Measurements from ENCODE around the gene GRM1.

The GRM1 gene

DNA sequence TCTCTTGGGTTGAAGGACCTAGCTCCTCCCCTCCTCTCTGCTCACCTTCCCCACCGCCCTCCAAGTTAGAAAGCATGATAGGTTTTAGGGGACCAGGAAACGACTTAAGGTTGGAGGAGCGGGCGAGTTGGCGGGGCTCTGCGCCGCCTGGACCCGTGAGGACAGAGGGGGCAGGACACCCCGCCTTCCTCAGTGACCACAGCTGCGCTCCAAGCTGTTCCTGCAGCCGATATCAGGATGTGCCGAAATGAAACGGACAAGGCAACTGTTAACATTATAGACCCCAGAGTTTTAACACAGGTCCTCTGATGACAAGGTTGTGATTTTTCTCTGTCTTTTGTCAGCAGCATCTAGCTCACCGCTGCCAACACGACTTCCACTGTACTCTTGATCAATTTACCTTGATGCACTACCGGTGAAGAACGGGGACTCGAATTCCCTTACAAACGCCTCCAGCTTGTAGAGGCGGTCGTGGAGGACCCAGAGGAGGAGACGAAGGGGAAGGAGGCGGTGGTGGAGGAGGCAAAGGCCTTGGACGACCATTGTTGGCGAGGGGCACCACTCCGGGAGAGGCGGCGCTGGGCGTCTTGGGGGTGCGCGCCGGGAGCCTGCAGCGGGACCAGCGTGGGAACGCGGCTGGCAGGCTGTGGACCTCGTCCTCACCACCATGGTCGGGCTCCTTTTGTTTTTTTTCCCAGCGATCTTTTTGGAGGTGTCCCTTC is at the start of gene GRM1:
TSS of gene GRM1 (plus strand) at position 212 of the 722 bp plus-strand sequence. CDS start at position 668, 456 bp downstream.
- DNase-seq (ENCODE audit: low spot score): no peak

GRCh38 chr6:146009338-146009737 is 19.5 kb upstream of the GRM1 start:
- no peak for DNase-seq (ENCODE audit: low spot score)

DNA sequence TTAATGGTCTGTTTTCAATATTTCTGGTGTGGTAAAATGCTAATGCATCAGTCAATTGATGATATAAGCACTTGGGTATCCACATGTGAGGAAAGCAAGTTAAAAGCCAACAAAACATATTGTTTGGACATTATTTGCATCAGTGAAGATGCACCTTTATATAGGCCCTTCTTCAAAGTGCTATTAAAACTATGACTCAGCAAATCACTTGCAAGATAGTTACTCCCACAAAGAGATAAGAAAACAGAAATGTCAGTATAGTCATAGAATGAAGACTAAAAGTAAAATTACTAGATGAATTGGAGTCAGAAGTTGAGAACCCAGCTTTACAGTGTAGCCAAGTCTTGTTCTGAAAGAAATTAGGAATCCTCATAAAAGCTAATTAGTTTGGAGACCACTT is 14.6 kb upstream of the GRM1 start:
- no peak for DNase-seq (ENCODE audit: low spot score)

DNA sequence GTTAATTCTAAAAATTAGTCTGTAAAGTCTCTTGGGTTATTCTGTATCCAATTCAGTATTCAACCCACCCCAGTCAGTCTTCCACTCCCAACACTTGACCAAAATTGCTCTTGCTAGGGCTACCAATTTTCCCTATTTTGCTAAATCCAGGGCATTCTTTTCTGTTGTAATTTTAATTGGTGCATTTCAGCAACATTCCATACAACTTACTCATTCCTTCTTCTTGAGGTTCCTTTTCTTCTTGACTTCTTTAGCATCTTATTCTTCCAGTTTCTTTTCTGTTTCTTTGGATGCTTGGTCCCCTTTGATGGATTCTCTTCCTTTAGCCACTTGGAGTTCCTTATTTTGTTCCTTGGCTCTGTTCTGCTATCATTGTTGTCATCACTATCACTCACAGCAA is 11.2 kb upstream of the GRM1 start:
- no peak for DNase-seq (ENCODE audit: low spot score)

- DNase-seq (ENCODE audit: low spot score): no peak
Observed at GRCh38 chr6:146026873-146027272, 2.0 kb upstream of the GRM1 start.

DNA sequence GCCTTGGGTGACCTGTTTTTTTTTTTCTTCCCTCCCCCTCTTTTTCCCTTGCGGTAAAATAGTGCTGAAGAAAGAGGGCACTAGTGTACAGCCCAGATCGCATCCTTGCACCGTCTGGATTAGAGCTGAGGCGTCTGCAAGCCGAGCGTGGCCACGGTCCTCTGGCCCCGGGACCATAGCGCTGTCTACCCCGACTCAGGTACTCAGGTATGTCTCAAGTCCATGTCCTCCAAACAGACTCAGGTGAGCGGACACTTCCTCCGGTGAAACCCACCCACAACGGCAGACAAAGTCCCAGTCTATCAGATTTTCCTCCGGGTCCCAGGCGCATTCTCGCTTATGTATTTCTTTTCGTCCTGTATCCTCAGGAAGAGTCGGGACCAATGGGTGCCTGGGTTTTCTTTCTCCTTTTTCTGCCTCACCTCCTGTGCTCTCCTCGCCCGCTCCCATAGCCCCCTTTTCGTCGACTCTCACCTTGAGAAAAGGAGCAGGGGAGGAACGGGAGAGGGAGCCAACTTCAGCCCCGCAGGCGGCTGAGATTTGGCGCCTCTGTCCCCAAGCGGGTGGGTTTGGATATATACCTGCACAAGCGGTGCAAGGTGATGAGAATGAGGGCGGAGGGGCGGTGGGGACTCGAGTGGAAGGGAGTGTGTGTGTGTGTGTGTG is 1.1 kb upstream of the GRM1 start:
- DNase-seq (ENCODE audit: low spot score): no peak

GRCh38 chr6:146028252-146028795 is 538 bp upstream of the GRM1 start:
- no peak for DNase-seq (ENCODE audit: low spot score)

- no peak for DNase-seq (ENCODE audit: low spot score)
Observed at GRCh38 chr6:146029573-146030184, 817 bp downstream of the GRM1 start.

DNA sequence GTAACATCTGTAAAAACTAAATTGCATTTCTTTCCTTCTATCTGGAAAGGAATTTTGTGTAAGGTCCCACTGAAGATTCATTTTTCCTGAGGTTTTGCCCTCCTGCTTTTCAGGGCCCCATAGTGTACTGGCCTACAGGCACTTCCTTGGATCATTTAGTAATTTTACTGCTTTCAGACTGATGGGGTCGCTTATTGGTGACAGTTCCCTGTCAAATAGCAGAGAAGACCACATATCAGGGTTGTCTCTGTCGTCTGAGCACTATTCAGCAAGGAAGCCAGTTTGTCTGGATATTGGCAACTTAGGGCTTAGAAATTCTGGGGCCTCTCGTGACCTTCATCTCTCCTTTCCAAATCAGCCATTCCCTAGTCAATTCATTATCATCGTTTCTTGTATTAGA is 3.5 kb downstream of the GRM1 start:
- no peak for DNase-seq (ENCODE audit: low spot score)

DNA sequence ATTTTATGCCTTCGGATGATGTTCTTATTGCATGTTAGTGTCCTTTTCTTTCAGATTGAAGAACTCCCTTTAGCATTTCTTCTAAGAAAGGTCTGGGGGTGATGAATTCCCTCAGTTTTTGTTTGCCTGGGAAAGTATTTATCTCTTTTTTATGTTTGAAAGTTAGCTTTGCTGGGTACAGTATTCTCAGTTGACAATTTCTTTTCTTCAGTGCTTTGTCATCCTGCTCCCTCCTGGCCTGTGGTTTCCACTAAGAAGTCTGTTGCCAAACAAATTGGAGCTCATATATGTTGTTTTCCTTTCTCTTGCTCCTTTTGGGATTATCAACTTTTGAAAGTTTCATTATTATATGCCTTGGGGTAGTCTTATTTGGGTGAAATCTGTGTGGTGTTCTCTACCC is 11.5 kb downstream of the GRM1 start:
- no peak for DNase-seq (ENCODE audit: low spot score)

- no peak for DNase-seq (ENCODE audit: low spot score)
Observed at GRCh38 chr6:146041282-146041681, 12.4 kb downstream of the GRM1 start.

DNA sequence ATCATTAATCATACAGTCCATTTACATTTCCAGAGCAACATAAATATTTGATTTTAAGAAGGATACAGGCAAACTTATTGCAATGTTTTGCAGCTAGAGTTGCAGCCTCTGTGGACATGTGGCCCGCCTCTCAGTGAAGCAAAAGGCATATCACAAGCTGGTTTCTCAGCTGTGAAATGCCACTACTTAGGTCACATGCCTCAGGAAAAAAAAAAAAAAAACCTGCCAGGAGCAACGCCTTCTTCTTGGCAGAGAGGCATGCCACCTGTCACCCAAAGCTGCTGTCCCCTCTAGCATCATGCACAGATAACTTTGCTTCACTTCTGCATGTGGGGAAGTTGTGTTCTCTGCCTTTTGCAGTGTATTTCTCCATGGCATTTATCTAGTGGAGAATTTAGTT is 18.5 kb downstream of the GRM1 start:
- DNase-seq (ENCODE audit: low spot score): no peak

GRCh38 chr6:146050168-146050567 is 21.3 kb downstream of the GRM1 start:
- DNase-seq (ENCODE audit: low spot score): no peak

- DNase-seq (ENCODE audit: low spot score): no peak
Observed at GRCh38 chr6:146056506-146056905, 27.6 kb downstream of the GRM1 start.

GRCh38 chr6:146065690-146066089 is 36.8 kb downstream of the GRM1 start:
- no peak for DNase-seq (ENCODE audit: low spot score)

GRCh38 chr6:146066506-146066905 is 37.6 kb downstream of the GRM1 start:
- DNase-seq (ENCODE audit: low spot score): no peak

GRCh38 chr6:146071781-146072180 is 42.9 kb downstream of the GRM1 start:
- no peak for DNase-seq (ENCODE audit: low spot score)

- no peak for DNase-seq (ENCODE audit: low spot score)
Observed at GRCh38 chr6:146077992-146078391, 49.1 kb downstream of the GRM1 start.

- DNase-seq (ENCODE audit: low spot score): no peak
Observed at GRCh38 chr6:146087386-146087785, 58.5 kb downstream of the GRM1 start.

GRCh38 chr6:146090474-146090873 is 61.6 kb downstream of the GRM1 start:
- DNase-seq (ENCODE audit: low spot score): no peak

GRCh38 chr6:146092961-146093686 is 64.3 kb downstream of the GRM1 start:
- no peak for DNase-seq (ENCODE audit: low spot score)

DNA sequence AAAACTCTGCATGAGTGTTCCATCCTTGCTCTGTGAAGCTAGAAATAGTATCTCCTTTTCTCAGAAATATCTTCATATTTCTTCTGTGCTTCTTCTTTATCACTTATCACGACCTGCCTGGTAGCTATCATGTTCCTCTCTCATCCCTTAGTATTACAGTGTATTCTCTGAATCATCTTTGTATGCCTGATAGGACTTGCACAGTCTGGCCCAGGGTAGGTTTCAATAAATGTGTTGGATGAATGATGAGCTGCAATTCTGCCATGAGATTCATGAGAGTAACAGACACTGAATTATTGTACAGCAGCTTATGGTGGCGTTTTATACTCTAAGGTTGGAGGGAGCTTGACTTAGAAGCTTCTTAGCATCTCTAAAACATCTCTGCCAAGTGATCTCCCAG is 66.6 kb downstream of the GRM1 start:
- no peak for DNase-seq (ENCODE audit: low spot score)
